GM12874 (cell line): Measurements from ENCODE around the gene DRD5.

ENCODE experiments used
- TF ChIP-seq, protein P1 (sequence below): IDR thresholded peaks from 2 replicates; pipeline ENCODE4 v1.5.1; 2011; ENCODE audit warnings: low read depth, mild to moderate bottlenecking, control low read depth, low read length, moderate library complexity; ENCODE audit not compliant: insufficient read depth

The DRD5 gene

DNA sequence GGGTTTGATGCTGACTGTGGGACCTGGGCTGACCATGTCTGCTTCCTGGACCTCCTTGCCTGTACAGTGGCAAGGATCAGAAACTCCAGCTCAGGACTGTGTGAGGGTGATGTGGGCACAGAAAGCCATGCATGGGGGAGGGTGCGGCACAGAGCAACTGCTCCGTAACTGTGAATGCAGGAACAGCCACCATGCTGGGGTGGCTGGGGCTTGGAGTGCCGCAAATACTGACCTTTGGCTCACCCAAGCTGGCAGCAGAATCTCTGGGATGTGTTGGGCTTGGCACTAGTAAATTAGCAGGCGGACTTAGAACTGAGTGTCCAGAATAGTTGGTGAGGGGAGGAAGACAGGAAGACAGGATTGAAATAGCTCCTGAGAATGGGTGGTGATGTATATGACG is 52.0 kb downstream of the DRD5 start:
- TF ChIP-seq, protein P1, sequence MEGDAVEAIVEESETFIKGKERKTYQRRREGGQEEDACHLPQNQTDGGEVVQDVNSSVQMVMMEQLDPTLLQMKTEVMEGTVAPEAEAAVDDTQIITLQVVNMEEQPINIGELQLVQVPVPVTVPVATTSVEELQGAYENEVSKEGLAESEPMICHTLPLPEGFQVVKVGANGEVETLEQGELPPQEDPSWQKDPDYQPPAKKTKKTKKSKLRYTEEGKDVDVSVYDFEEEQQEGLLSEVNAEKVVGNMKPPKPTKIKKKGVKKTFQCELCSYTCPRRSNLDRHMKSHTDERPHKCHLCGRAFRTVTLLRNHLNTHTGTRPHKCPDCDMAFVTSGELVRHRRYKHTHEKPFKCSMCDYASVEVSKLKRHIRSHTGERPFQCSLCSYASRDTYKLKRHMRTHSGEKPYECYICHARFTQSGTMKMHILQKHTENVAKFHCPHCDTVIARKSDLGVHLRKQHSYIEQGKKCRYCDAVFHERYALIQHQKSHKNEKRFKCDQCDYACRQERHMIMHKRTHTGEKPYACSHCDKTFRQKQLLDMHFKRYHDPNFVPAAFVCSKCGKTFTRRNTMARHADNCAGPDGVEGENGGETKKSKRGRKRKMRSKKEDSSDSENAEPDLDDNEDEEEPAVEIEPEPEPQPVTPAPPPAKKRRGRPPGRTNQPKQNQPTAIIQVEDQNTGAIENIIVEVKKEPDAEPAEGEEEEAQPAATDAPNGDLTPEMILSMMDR: no peak
